Measurements from ENCODE around the gene TMEM183A. TPM values are rescaled to one million over a fixed set of nuclear protein-coding genes. Genes with fewer than 3 reads are reported as not detected.

The TMEM183A gene
- total RNA-seq, 4 donors from 2014 or later: 39.4 to 77.4 (median 66.5) TPM

GRCh38 chr1:203059485-203059884 is 52.3 kb downstream of the TMEM183A start:
- WGBS, 2 donors: 61 to 66% methylated on average over 2 of the region's 2 CpGs
- no peaks in the 10 kb centered on the region for H3K4me1 ChIP-seq
- H3K4me3 ChIP-seq: no peak overlapping the region
- H3K36me3 ChIP-seq: no peaks in the 10 kb centered on the region
- TF ChIP-seq POLR2A (IDR thresholded peaks at IDR 0.05) (no peak), CTCF (IDR thresholded peaks at IDR 0.05) (no peak)
- no peaks in the 10 kb centered on the region for H3K27me3 ChIP-seq
- DNase-seq: no peak
- no peak overlapping the region for H3K27ac ChIP-seq
- H3K9me3 ChIP-seq: no peaks in the 10 kb centered on the region
- intact Hi-C loops (cut with DNase I): no loop called here

GRCh38 chr1:203060115-203060514 is 52.9 kb downstream of the TMEM183A start:
- no peak for DNase-seq
- WGBS, 2 donors: 83% methylated on average over 8 of the region's 11 CpGs; no CpG with 5 or more reads in 1 of the 2 donors
- Histone ChIP-seq H3K36me3 (no peaks in the 10 kb centered on the region), H3K27me3 (no peaks in the 10 kb centered on the region), H3K4me1 (no peaks in the 10 kb centered on the region), H3K27ac (no peak overlapping the region), H3K9me3 (no peaks in the 10 kb centered on the region), H3K4me3 (no peak overlapping the region)
- TF ChIP-seq CTCF (IDR thresholded peaks at IDR 0.05) (no peak), POLR2A (IDR thresholded peaks at IDR 0.05) (no peak)
- intact Hi-C loops (cut with DNase I): no loop called here

GRCh38 chr1:203063287-203063686 is 56.1 kb downstream of the TMEM183A start:
- WGBS, 2 donors: 55 to 65% methylated on average over 5 to 8 of the region's 8 CpGs
- no peak for DNase-seq

GRCh38 chr1:203065191-203065590 is 58.0 kb downstream of the TMEM183A start:
- TF ChIP-seq CTCF (IDR thresholded peaks at IDR 0.05): no peak
- TF ChIP-seq POLR2A (IDR thresholded peaks at IDR 0.05): no peak
- peaks cover 5 to 22% (median 11%) of the 10 kb centered on the region in 3 donors for H3K4me1 ChIP-seq
- H3K27me3 ChIP-seq: no peaks in the 10 kb centered on the region
- no peak overlapping the region for H3K27ac ChIP-seq
- no peaks in the 10 kb centered on the region for H3K9me3 ChIP-seq
- DNase-seq: no peak
- no peaks in the 10 kb centered on the region for H3K36me3 ChIP-seq
- no peak overlapping the region for H3K4me3 ChIP-seq
- intact Hi-C loops (cut with DNase I): no loop called here
- 80 to 86% methylated on average over 1 to 2 of the region's 7 CpGs for WGBS, 2 donors

More at GRCh38 chr1:203063287-203063686, 56.1 kb downstream of the TMEM183A start:
- H3K36me3 ChIP-seq: no peaks in the 10 kb centered on the region
- H3K4me1 ChIP-seq: peaks cover 0 to 3% (median 0%) of the 10 kb centered on the region in 3 donors
- H3K27ac ChIP-seq: no peak overlapping the region
- no peak for TF ChIP-seq CTCF (IDR thresholded peaks at IDR 0.05)
- TF ChIP-seq POLR2A (IDR thresholded peaks at IDR 0.05): no peak
- no peaks in the 10 kb centered on the region for H3K27me3 ChIP-seq
- intact Hi-C loops (cut with DNase I): no loop called here
- no peak overlapping the region for H3K4me3 ChIP-seq
- H3K9me3 ChIP-seq: no peaks in the 10 kb centered on the region

- intact Hi-C loops (cut with DNase I): no loop called here
- 43 to 69% methylated on average over 2 of the region's 2 CpGs for WGBS, 2 donors
These were observed 58.8 kb downstream of the TMEM183A start for GRCh38 chr1:203065986-203066385.

More at GRCh38 chr1:203065986-203066385, 58.8 kb downstream of the TMEM183A start:
- no peak overlapping the region for H3K4me3 ChIP-seq
- no peaks in the 10 kb centered on the region for H3K27me3 ChIP-seq
- H3K4me1 ChIP-seq: peaks cover 5 to 22% (median 11%) of the 10 kb centered on the region in 3 donors
- H3K36me3 ChIP-seq: no peaks in the 10 kb centered on the region
- H3K9me3 ChIP-seq: no peaks in the 10 kb centered on the region
- no peak overlapping the region for H3K27ac ChIP-seq
- TF ChIP-seq CTCF (IDR thresholded peaks at IDR 0.05) (no peak), POLR2A (IDR thresholded peaks at IDR 0.05) (no peak)
- DNase-seq: no peak
